ENCODE results near the gene POLDIP3.

GRCh38 chr22:42653999-42654398, 39.3 kb upstream of the POLDIP3 start:
- TF ChIP-seq CTCF (conservative IDR thresholded peaks at IDR 0.05 in 1 of 2, IDR thresholded peaks at IDR 0.05 in 1 of 2; ENCODE audit: low read depth in 1 of 2, low read length in 2 of 2) (no peak), EZH2 (IDR thresholded peaks at IDR 0.05; ENCODE audit: low read length, missing control alignments) (no peak)
